GM13977 (cell line): ENCODE measurements around the gene SLC6A13.

Experiments used
- DNase-seq: peaks from one replicate; pipeline ENCODE4 v3.0.0; 2012; ENCODE audit warnings: low spot score
- in situ Hi-C: fragments of 300-500 bp; cut with MboI; formaldehyde crosslinking; loops from one replicate; pipeline ENCODE4 v1.12.0; 2022; ENCODE audit warnings: low sequenced_read_pairs, low pct_unique_long_range_greater_than_20kb, mixed read lengths, inconsistent platforms; ENCODE audit not compliant: unreplicated experiment
- TF ChIP-seq, protein P1 (sequence below): IDR thresholded peaks from 2 replicates; pipeline ENCODE4 v1.5.1; 2012; ENCODE audit warnings: mild to moderate bottlenecking, control low read depth; ENCODE audit not compliant: insufficient read depth; ENCODE audit errors: extremely low read depth, missing control alignments

SLC6A13 gene

DNA sequence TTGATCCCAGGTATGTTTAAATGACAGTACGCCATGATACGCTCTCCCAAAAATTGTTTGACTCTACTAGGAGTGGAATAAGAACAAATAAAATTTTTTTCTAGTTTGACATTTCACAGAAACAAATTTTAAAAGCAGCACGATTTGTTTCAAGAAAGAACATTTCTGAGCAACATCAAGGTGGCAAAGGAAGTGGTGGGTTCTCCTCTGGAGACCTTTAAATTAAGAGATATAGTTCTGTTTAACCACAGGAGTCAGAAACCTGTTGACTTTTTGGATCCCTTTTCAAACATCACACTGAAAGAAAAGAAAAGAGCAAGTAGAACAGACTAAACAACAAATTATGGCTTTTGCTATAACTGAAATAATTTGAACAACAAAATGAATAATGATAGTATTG lies 2.5 kb upstream of the SLC6A13 start:
- DNase-seq: no peak
- in situ Hi-C loops: no loop called here
- TF ChIP-seq, protein P1, sequence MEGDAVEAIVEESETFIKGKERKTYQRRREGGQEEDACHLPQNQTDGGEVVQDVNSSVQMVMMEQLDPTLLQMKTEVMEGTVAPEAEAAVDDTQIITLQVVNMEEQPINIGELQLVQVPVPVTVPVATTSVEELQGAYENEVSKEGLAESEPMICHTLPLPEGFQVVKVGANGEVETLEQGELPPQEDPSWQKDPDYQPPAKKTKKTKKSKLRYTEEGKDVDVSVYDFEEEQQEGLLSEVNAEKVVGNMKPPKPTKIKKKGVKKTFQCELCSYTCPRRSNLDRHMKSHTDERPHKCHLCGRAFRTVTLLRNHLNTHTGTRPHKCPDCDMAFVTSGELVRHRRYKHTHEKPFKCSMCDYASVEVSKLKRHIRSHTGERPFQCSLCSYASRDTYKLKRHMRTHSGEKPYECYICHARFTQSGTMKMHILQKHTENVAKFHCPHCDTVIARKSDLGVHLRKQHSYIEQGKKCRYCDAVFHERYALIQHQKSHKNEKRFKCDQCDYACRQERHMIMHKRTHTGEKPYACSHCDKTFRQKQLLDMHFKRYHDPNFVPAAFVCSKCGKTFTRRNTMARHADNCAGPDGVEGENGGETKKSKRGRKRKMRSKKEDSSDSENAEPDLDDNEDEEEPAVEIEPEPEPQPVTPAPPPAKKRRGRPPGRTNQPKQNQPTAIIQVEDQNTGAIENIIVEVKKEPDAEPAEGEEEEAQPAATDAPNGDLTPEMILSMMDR: no peak

DNA sequence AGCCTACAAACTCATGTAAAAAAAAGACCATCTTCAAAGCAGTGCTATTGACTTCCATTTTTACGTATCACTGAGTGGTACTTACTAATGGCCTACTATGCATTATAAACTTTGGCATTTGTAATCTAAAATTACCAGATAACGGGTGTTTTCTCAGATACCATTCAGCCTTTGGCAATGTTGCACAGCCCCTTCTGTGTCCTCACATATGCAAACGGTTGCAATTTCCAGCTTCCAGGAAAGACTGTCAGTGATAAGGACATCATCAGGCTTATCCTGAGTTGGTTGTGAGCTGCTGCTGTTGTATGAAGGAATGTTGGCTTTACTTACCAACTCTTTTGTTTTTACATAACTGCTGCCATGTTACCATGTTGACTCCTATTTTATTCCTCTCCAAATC lies 1.6 kb upstream of the SLC6A13 start:
- no peak for DNase-seq
- in situ Hi-C loops: no loop called here
- TF ChIP-seq, protein P1: no peak

DNA sequence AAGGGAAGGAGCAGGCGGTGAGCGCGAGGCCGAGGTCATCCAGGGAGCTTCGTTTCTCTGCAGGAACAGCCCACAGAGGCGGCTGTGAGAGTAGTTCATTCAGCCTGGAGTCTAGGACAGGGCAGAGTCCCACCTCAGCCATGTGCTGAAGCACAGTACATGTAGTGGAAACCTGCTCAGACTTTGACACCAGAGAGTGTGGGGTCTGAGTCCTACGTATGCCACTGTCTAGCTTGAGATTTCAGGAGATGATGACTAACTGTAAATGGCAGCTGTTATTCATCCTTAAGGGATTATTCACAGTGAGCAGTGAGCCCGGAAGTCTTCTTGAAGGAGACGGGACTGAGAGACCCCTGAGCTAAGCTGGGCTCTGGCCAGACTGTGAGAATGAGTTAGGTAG lies 938 bp upstream of the SLC6A13 start:
- in situ Hi-C loops: no loop called here
- TF ChIP-seq, protein P1: no peak
- no peak for DNase-seq

DNA sequence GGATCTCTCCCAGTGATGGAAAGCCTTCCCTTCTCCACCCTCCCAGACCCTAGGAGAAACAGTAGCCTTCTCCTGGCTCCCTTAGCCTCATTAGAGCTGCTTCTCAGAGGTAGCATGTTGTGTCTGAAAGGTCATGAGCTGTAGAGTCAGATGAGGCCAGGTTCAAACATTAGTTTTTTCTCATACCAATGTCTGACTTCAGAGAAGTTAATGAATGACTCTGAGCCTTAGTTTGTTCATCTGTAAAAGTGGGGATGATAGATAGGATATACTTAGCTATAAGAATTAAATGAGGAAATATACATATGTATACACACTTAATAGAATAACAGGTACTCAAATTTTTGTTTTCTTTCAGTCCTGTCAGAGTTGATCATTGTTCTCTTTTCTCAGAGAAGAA lies 523 bp downstream of the SLC6A13 start:
- TF ChIP-seq, protein P1: no peak
- in situ Hi-C loops: no loop called here
- DNase-seq: no peak

DNA sequence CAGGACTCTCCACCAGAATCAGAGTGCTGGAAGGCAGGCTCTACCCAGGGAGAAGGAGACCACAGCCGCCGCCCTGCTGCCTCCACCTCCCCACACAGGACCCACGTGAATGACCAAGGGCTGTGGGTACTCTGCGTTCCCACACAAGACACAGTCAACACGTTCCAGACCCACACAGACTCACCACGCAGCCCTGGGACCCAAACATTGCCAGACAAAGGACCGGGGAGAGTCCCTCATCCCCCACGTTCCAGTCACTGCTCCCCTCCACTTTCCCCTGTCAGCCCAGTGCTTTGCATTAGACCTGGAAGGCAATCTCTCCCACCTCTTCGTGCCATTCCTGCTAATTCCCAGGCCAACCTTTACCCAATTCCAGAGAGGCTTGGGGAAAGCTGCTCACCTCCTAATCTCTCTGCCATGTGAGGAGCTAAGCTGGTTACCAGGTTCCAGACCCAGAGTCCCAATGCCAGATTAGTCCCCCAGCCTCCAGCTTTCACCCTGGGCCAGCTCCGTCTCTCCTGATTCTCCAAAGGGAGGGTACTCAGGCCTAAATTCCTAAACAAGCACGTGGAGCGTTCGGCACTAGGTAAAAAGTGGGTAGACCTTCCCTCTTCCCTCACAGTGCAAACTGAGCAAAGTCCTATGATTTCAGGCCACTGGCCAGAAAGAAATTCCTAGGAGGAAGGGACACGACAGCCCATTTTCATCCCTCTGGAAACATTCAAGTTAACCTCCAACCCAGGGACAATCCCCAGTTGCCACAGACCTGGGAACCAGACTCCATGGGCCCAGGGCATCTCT lies 4.9 kb downstream of the SLC6A13 start:
- DNase-seq: no peak
- TF ChIP-seq, protein P1: no peak
- in situ Hi-C loops: no loop called here

DNA sequence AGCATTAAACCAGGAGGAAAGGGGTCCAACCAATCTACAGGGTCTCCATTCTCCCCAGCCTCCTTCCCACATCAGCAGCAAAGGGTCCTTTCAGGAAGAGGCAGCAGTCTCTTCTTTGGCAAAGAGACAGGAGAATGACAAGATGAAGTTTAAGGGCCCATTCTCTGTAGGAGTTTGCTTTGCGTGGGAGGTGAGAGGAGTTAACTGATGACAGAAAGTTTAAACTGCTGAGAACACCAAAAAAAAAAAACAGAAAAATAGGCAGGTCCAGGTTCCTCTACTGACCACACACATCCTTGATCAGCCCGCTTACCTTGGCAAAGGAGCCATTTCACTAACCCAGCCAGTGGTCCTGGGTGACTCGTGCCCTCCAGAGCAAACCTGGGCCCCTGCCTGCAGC lies 5.7 kb downstream of the SLC6A13 start:
- TF ChIP-seq, protein P1: no peak
- no peak for DNase-seq
- in situ Hi-C loops: no loop called here
